HG03103 (cell line): Measurements from ENCODE around the gene GLT6D1.

Experiments used
- ATAC-seq: cut with Tn5 transposase; IDR thresholded peaks from one replicate; pipeline ENCODE4 v1.9.1; 2021; ENCODE audit warnings: low read depth; ENCODE audit not compliant: unreplicated experiment

GLT6D1 gene

GRCh38 chr9:135588886-135589595 is 50.3 kb downstream of the GLT6D1 start:
- no peak for ATAC-seq

DNA sequence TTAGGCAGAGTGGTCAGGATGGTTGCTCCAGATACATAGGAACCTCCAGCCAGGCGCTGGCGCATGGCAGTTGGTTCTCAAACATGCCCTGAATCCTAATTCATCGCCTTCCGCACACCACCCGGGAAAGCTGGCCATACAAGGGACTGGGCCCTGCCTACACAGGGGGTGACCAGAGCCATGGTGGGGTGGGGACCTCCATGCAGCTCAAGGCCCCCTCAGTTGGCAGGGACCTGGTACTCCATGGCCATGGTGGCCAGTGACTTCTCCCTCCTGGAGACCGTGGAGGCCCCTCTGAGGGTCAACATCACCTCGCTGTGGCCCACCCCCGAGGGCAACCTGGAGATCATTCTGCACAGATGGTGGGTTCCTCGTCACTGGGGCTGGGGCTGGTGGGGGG is 51.0 kb downstream of the GLT6D1 start:
- ATAC-seq = no peak

DNA sequence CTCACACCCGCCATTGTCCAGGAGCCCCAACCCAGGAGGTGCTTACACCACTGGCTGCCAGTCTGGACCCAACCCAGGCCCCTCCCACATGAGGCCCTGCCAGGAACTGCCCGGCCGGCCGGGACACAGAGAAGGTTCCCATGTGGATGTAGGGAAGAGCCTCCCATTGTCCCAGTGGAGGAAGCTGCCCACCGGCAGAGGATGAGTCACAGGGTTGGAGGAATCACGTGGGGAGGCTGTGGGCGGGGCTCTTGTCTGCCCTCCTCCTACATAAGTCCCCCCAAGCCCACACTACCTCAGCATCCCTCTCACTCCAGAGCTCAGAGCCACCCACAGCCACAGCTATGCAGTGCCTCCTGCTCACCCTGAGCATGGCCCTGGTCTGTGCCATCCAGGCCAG is 51.7 kb downstream of the GLT6D1 start:
- no peak for ATAC-seq

GRCh38 chr9:135586601-135587109 is 52.7 kb downstream of the GLT6D1 start:
- ATAC-seq = no peak

DNA sequence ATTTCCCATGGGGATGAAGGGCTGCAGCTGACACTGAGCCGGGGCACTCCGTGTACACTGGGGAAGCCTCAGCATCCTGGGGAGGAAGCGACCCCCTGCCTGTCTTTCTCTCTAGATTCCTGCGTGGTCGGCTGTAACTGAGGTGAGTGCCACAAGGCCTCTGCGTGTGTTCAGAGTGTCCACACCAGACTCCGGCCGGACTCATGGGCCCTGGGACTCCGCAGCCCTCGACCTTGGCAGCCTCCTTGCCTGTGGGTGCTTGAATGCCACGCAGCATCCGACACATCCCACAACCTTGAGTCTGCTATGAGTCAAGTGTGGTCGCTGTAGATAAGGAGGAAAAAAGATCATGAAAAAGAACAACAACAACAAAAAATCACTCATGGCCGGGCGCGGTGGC is 54.4 kb downstream of the GLT6D1 start:
- ATAC-seq = no peak

- no peak for ATAC-seq
Measured at GRCh38 chr9:135584371-135584770, 55.0 kb downstream of the GLT6D1 start.

DNA sequence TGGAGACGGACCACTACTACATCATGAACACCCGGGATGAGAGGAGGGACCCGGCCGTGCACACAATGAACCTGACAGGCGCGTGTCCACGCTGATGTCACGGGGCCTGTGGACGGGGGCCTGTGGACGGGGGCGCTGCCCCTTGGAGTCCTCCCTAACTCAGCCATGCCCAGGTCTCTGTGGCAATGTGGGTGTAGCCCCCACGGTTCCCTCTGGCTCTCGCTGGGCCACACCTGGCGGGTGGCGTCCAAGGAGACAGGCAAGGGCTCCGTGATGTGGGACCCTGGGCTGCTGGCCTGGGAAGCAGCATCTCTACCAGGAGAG is 55.7 kb downstream of the GLT6D1 start:
- ATAC-seq = no peak

- no peak for ATAC-seq
Measured at GRCh38 chr9:135582966-135583687, 56.2 kb downstream of the GLT6D1 start.

- ATAC-seq = no peak
Measured at GRCh38 chr9:135582541-135582940, 56.8 kb downstream of the GLT6D1 start.

DNA sequence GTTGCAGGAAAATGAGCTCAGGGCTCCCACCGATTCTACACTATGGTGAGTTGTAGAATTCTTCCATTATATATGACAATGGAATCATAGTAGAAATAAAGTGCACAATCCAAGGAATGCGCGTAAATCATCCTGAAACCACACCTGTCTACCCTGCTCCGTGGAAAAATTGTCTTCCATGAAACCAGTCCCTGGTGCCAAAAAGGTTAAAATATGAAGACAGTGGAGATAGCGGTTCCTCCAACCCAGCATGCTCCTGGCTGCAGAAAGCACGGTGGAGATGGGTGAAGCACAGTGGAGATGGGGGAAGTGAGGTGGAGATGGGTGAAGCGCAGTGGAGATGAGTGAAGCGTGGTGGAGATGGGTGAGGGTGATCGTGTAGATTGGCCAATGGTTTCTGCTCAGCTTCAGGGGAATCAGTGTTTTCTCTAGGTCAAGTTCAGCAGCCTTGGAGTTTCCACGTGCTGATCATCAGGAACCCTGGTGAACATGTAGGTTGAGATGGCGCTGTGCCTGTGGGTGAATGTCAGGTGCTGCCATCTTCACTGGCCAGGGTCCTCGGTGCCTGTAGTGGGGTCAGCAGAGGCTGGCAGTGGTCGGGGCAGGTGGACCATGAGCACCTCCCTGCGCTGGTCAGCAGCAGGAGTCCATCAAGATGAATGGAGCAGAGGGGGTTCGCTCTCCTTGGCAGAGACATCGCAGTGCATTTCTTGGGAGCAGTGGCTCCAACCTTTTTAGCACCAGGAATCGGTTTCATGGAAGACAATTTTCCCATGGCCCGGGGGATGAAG is 57.5 kb downstream of the GLT6D1 start:
- no peak for ATAC-seq

GRCh38 chr9:135580664-135581380 is 58.5 kb downstream of the GLT6D1 start:
- ATAC-seq = no peak

DNA sequence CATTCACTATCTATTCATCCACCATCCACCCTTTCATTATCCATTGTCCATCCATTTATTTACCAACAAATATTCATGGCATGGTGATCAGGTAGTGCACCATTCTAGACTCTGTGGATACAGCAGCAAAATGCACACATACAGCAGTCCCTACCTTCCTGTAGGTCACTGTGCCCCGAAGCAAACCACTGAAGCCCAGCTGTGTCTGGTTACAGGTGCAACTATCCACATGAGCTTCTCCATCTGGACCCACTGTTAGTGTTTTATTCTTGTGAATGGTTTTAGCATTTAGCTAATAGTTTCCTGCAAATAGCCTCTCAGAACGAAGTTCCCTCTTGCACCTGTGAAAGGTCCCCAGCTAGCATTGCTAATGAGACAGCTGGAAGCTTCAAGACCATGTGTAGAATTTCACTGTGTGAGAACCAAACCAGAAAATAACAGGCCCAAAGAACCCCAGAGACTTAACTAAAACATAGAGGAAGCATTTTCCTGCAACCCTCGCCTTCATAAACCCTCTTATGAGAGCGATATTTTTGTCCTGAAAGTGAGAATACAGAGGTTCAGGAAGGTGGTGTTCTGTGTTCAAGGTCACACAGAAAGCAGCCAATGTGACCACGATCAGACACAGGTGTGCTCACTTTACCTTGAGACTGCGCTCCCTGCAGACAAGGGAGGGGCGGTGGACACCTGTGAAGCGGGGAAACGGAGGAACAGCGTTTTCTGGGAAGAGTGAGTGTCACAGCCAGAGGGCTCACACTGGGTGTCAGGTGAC is 59.3 kb downstream of the GLT6D1 start:
- no peak for ATAC-seq

DNA sequence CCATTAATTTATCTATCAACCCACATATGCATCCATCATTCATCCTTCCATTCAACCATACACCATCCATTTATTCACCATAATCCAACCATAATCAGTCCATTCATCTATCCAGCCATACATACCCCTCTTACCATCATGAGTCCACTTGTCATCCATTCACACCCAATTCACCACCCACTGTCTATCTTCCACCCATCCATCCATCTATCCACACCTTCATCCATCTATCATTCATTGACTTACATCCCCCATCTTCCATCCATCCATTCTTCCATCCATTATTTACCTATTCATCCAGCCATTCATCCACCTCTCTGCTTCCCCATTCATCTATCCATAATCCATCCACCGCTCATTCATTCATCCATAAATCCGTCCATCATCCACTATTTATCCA is 60.0 kb downstream of the GLT6D1 start:
- no peak for ATAC-seq

DNA sequence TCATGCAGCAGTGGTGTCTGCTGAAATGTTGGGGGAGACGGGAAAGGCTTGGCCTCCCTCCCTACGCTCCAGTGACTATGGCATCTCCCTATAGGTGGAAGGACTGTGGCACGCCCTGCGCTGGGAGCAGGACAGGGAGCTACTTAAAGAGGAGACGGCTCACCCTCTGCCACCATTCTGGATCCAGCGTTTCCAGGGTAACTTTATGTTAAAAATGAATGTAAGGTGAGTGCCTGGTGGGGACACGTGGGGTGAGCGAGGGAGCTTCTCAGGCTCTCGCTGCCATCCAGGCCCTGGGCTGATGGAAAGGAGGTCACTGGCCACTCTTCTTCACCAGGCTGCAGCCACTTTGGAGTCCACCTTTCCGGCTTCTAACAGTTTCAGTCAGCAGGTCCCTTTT is 62.1 kb downstream of the GLT6D1 start:
- no peak for ATAC-seq

- no peak for ATAC-seq
Measured at GRCh38 chr9:135575995-135576631, 63.2 kb downstream of the GLT6D1 start.

GRCh38 chr9:135574943-135575342 is 64.4 kb downstream of the GLT6D1 start:
- no peak for ATAC-seq

DNA sequence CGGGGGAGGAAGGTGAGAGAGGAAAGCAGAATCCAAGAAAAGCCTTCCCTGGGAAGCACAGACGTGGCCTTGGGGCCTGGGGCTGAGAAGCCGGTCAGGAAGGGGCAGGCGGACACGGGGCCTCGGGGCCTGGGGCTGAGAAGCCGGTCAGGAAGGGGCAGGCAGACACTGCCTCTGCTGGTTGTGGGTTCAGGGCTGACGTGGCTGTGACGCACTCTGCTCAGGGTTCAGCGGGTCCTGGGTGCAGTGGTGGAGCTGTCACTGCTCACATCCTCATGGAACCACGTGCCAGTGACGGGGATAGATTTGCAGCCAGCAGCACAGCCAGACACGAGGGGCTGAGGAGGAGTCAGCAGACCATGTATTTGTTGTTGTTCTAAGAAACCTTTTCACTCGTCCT is 65.0 kb downstream of the GLT6D1 start:
- no peak for ATAC-seq
